Activated CD4-positive, alpha-beta T cell treated with anti-CD3 and anti-CD28 coated beads for 24 hours (primary cell): ENCODE measurements around the gene ELMO1.
A peak's percentile ranks its signal among the peaks of the same experiment; 100 is the strongest.

ENCODE experiments used
- DNase-seq, 2 donors: peaks; one replicate each; pipeline ENCODE4 v3.0.0-alpha.2; 2020; ENCODE audit warnings: low read depth in 2 of 2

Gene ELMO1

DNA sequence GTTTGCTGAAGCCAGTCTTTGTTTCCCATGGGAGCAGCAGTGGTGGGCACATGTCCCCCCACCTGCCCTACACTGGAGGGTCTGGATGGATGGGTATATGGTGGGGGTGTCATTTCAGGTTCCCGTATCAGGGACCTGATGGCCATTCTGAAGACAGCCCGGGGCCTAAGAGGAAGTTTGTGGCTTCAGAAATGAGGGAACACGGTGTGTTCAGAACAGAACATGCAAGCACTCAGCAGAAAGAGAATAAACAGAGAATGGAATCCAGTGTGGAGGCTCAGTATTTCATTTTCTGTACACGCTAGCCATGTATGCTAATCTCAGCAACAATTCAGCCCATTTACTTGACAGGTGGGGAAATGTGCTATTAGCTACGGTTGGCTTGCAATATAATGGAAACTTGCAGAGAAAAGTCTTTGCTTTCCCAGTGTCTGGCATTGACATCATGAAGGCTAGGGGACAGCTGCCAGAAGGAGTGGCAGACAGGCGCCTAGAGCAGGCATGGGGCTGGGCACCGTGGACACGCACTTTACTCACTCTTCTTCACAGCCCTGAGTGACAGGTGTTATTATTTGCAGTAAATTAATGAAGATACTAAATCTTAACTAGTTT is 98.6 kb downstream of the ELMO1 start:
- DNase-seq, result no peak

DNA sequence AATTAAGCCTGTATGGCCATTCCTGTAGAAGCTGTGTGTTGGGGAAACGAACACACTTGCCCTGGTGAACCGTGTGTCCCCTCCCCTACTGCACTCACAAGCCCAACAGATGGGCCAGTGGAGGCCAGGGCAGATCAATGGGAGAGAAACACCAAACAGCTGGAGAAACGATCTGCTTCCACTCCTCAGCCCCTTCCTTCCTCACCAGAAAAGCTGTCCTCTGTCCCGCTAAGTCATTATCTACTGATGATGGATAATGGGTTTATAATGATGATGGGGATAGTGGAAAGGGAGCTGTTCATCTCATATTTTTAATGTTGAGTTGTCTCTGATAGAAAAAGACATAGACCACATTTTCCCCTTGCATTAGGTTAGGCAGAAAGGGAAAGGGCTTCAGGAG is 99.7 kb downstream of the ELMO1 start:
- DNase-seq, result no peak

- no peak for DNase-seq
Measured at GRCh38 chr7:37346761-37347160, 101.9 kb downstream of the ELMO1 start.

- DNase-seq, result no peak
Measured at GRCh38 chr7:37344886-37345579, 103.6 kb downstream of the ELMO1 start.

DNA sequence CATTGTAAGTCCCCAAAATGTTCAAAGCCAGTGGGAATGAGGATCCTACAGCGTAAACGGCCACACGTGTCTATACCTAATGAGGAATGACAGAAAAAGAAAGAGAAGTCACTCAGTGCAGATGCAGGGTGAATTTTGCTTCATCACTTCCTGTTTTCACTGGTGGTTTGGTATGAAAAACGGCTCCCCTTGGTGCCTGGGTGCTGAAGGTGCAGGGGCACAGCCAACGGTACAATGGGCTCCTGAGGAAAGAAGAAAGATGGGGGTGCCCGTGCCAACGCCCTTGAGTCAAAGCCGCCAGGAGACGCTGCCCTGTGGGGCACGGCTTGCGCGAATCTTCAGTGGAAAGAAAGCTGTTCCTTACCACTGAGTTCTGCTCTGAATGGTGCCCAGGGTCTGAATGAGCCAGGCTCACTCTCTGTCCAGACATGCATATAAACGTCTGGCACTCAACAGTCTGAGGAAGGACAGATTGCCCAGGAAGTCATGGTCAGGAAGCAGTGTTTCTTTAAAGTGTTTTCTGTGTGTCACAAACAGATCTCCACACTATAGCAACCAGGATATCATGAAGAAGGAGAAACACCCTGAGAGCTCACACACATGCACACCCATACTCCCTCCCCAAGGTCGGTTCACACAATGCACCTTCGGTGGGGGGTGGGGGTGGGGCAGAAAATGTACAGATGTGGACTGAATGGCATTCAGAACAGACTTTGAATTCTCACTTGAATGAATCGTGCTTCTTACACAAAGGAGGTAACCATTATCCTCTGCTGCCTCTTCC is 105.8 kb downstream of the ELMO1 start:
- peak; percentile 41 to 56 for DNase-seq

DNA sequence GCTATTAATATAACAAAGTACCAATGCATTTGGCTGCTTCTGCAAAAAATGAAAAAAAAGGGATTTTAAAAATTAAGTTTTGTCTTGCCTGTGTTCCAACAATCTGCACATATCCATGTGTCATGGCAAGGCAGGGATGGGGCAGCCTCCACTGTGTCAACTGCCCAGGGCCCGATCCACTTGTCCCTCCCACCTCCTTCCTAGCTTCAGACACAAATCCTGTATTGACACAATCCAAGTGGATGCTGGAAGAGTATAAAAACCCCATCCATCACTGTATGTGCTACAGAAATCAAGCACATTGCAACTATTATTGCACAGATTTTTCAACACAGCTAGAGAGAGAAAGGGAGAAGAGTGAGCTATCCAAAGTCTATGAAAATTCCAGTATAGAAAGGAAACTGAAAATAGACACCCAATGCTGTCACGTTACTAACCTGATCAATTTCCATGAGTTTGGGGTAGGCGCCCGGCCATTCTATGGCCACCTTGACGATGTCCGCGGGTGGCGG is 106.4 kb downstream of the ELMO1 start:
- no peak for DNase-seq

GRCh38 chr7:37341033-37341630 is 107.5 kb downstream of the ELMO1 start:
- DNase-seq, result no peak

- DNase-seq, result no peak
Measured at GRCh38 chr7:37338966-37339365, 109.7 kb downstream of the ELMO1 start.

DNA sequence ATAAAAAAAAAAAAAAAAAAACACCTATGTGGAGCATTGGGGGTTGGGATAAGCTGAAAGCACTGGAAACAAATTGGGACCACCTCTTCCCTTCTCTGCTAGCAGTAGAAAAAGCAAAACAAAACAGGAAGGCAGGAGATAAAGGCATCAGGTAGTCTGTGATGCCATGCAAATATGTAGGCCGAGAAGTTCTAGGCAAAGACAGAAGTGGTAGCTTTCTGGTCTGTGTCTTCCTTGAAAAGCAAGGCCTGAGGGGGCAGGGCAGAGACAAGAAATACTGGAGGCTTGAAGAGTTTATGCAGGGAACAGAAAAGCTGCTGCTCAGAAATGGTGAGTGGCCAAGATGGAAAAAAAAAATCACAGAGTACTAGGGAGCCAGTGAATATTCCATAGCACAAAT is 111.1 kb downstream of the ELMO1 start:
- no peak for DNase-seq

DNA sequence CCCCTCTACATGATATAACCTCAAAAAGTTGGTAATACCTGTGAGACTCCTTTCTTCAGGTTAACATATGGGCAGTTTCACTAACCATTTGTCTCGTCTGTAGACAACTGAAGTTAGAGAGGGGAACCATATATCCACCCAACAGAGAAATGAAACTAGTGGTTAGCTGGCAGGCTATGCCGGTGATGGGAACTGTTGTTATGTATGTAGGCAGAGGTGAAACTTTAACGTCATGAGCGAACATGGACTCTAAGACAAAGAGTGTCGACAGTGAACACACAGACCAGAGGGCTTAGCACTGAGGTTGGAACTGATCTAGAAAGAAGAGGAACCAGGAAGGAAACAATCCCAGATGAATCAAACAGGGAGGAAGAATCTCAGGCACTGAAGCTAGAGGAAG is 112.4 kb downstream of the ELMO1 start:
- DNase-seq, result no peak

DNA sequence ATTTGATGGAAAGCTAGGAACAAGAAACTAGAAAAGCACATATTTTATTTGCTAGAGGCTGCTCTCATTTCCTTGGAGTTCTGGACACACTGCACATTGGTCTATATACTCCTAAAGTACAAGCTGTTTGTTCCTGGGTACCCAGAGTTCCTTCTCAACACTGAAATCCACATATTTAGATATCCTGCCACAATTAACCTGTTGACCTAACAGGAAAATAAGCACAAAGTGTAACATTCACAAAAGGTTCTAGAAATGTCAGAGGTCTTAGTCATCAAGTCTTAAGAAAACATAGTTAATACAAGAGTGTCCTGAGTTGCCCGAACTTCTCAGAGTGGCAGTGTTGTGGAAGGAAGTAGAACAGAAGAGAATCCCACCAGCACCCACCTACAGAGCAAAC is 115.6 kb downstream of the ELMO1 start:
- DNase-seq, result no peak

- no peak for DNase-seq
Measured at GRCh38 chr7:37332243-37333016, 116.2 kb downstream of the ELMO1 start.

DNA sequence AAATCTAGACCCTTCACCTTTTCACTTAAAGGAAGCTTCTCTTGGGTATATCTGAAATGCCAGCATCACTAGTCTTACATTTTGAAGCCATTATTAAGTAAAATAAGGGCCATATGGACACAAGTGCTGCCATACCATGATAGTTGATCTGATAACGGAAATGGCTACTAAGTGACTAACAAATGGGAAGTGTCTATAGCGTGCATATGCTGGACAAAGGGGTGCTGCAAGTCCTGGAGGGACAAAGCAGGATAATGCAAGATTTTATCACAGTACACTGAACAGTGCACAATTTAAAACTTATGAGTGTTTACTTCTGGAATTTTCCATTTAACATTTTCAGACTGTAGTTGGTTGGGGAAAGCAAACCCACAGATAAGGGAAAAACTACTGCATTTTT is 117.9 kb downstream of the ELMO1 start:
- no peak for DNase-seq

- no peak for DNase-seq
Measured at GRCh38 chr7:37329940-37330339, 118.7 kb downstream of the ELMO1 start.

- no peak for DNase-seq
Measured at GRCh38 chr7:37327288-37327687, 121.4 kb downstream of the ELMO1 start.

- no peak for DNase-seq
Measured at GRCh38 chr7:37323966-37324365, 124.7 kb downstream of the ELMO1 start.

GRCh38 chr7:37322831-37323230 is 125.8 kb downstream of the ELMO1 start:
- DNase-seq, result no peak

DNA sequence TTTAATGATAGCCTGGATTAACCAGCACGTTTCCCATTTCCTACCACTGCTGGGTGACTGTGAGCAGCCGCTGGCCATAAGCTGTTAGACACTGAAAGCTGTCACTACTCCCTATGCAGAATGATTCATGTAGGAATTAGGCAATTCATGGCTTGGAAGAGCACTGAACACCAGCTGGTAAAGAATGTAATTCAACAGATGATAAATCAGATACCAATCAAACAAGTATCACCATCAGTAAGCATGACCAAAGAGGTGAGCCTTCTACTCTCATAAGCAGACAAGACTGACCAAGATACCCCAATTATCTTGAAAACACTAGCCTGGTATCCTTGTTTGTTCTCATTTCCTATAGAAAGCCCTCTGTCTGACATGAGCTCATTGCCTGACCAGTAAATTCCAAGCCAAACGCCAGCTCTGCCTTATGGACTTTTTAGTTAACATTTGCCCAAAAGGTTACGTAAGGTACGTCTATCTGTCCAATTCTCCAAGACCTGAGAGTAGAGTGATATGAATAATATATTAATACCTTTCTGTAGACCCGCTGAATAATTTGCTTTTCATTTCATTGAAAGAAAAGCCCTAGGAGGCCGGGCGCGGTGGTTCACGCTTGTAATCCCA is 127.7 kb downstream of the ELMO1 start:
- no peak for DNase-seq

- DNase-seq, result no peak
Measured at GRCh38 chr7:37320140-37320847, 128.4 kb downstream of the ELMO1 start.

DNA sequence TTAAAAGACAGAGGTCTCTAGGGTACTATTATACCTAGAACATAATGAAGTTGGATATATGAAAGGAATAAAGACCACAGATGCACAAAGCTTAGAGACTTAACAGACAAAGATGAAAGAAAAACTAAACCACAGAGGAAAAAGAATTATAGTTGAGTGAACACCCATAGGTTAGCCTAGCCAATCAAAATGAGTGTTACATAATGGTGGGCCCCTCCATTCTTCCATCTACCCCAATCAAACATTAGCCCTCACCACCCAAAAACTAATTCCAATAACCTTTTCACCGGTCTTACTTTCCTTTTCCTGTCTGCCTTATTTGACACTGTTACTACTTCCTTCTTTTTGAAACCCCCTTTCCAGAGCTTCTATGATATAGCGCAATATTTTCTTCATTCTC is 130.1 kb downstream of the ELMO1 start:
- no peak for DNase-seq
